ENCODE data around the gene RAI1.
A peak's percentile ranks its signal among the peaks of the same experiment; 100 is the strongest.

RAI1 gene

DNA sequence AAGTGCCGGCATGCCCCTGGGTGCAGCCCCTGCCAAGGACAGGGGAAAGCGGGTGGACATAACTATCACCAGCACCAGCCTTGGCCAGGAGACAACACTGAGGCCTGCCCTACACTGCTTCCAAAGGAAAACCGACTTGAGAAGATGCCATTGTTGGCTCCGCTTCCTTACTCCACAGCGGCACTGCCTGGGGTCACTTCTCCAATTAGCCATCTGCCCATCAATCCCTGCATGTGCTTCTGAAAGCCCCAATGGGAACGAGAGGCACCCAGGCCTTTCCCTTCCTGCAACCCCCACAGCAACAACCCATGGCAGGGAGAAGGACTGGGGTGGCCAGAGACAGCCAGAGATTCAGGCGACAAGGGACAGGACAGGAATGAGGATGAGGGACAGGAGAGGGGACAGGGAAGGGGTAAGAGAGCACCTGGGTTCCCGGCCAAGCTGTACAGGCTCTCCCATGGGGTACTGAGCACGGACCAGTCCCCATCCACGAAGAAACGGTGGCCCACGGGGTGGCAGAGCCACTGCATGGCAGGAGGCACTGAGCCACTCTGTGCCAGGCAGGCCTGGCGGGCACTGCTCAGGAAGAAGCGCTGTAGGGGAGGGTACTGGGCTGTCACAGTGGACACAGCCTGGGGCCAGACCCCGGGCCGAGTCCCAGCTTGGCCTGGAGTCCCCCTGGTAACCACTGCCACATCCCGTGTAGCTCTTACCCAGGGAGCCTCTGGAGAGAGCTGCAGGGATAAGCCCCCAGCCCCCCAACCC lies 134.4 kb downstream of the RAI1 start:
- no peak for DNase-seq (ENCODE audit: low spot score)

DNA sequence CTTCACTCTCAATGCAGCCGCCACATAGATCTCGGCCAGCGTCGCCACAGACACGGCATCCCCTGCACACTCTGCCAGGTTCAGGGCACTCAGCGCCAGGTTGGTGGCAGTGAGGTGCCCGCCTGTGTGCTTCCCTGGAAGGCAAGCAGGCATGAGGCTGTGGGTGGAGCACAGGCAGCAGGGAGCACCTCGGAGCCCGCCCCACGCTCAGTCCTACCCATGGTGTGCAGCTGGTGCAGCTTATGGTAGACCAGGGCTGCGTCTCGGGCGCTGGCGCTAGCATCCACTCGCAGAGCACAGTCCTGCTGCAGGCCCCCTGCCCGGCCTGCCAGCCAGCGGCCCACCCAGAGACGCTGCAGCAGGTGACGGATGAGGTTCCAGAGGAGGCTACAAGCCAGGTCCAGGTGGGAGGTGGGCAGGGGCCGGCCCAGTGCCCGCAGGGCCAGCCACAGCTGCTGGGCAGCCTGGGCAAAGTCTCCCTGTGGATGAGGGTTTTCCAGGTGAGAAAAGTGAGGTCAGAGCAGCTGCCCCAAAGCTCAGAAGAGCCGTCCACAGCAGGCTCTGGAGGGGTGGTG lies 135.1 kb downstream of the RAI1 start:
- no peak for DNase-seq (ENCODE audit: low spot score)

DNA sequence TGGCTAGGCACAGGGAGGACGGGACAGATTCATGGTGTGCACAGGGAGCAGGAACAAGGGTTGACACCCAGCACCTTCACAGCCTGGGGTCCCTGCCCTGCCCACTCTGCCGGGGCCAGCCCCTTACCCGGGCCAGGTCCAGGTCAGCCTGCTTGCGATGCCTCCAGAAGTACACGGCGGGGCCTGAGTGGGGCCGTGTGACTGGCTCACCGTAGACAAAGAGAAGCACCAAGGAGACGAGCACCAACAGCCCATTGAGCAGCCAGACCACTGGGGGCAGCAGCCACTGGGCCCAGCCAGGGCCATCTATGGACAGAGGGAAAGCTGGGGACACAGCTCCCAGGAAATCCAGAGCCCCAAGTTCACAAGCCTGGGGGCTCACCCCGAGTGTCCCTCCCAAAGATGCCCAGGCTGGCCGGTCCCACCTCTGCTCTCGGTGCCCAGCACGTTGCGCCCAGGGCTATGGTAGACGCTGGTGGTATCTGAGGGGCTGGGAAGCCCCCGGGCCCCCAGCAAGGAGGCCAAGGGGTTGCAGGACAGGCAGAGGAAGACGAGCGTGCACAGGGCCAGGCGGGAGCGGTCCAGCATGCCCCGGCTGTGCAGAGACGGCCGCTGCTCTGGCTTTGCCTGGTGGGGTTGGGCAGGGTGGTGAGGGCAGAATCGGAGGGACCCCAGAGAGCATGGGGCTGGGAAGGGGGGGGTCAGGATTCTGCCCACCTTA lies 135.7 kb downstream of the RAI1 start:
- no peak for DNase-seq (ENCODE audit: low spot score)

DNA sequence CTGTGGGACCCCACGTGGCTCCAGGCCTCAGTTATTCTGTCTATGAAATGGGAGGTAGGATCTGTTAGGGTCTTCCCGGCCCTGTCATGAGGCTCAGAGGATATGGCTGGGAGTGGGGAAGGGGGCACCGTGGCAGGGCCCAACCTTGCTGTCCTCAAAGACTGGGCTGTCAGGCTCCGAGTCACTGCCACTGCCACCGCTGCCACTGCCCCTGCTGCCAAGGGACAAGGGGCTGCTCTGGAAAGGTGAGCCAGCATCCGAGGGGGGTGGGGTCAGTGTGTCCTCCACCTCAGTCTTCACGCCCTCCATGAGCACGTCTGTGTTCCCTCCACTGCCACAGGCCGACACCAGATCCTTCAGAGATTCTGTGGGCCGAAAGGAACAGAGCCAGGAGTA lies 136.3 kb downstream of the RAI1 start:
- no peak for DNase-seq (ENCODE audit: low spot score)

DNA sequence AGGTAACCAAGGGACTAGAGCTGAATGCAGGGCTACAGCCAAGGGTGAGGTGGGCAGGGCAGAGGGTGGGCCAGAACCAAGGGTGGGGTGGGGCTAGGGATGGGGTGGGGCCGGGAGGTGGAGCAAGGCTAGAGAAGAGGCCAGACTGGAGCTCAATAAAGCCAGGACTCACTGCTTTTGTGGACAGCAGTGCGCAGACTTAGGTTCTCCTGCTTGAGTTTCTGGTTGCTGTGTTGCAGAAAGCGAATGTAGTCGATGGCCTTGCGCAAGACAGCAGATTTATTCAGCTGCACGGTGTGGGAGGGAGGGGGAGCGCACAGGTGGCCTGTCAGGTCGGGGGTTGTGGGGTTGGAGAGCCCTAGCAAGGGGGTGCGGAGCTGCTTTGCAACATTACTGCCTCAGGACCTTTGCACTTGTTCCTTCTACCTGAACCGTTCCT lies 136.8 kb downstream of the RAI1 start:
- peak; percentile 55 for DNase-seq (ENCODE audit: low spot score)

DNA sequence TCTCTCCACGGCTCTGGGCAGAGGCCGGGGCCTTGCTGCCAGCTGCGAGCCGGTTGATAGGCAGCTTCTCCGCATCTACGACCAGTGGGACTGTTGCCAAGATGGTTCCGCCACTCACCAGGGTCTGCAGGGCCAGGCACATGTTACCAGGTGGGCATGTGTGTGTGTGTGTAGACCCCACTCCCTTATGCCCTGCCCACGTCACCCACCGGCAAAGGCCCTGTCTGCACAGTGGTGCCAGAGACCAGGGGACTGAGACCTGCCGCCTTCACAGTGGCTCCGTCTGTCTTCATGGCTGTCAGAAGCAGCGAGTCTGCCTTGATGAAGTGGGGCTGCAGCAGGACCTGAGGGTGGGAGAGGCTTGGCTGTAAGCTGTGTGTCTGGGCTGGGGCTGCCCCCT lies 137.9 kb downstream of the RAI1 start:
- DNase-seq (ENCODE audit: low spot score): no peak

DNA sequence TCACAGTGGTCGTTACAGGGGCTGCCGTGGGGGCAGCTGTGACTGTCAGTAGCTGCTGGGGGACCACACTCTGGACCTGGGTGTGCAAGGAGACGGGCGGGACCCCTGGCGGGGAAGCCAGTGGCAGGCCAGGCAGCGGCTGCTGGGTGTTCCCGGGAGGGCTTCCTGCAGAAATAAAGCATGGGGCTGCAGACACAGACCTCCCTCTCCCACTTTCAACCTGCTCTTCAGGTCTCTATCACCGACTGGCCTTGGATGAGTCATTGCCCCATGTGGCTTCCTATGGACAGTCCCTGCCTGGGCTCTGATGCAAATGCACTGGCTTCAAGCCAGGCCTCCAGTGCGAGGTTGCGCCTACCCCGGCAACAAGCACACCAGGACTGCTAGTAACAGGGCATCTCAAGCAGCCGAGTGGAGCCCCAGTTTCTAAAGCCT lies 138.3 kb downstream of the RAI1 start:
- no peak for DNase-seq (ENCODE audit: low spot score)

DNA sequence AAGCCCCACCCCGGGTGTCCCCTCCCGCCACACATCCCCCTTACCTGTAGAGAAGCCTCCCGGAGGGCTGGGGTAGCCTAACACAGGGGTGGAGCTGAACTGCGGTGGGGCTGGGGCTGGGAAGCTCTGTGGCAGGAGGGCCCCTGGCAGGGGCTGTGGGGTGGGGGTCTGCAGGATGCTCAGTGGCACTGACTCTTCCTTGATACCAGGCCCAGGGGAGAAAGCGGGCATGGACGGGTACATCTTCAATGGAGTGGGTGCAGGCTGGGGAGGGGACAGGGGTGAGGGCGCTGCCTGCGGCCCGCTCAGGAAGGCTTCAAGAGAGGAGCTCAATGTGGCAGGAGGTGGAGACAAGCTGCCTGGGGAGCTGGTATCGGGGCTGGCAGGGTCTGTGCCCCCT lies 138.8 kb downstream of the RAI1 start:
- no peak for DNase-seq (ENCODE audit: low spot score)

DNA sequence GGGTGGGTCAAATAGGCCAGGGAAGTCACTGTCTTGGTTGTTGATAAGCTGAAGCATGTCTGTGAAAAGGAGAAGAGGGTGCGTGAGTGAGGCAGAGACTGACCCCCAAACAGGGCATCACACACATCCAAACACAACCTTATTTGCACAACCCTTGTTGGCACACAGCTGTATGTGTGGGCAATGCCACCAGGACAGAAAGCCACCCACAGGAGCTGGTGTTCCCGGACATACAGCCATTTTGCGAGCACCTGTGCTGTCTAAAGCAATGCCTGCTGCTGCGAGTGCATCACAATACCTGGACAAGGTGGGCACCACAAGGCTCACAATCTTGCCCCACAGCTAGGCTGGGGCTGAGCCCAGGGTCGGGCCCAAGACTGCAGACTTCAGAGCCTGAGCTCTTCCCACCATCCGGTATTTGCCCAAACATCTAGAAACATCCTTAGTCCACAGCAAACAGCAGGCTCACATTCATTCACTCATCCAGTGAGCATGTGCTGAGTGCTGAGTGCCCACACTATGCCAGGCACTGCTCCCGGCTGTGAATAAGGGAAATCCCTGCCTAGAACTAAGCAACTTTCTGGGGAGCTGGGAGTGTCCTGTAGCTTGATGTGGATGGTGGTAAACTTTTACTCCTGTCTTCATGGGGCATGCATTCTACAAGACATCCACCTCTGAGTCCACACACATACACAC lies 139.4 kb downstream of the RAI1 start:
- no peak for DNase-seq (ENCODE audit: low spot score)

DNA sequence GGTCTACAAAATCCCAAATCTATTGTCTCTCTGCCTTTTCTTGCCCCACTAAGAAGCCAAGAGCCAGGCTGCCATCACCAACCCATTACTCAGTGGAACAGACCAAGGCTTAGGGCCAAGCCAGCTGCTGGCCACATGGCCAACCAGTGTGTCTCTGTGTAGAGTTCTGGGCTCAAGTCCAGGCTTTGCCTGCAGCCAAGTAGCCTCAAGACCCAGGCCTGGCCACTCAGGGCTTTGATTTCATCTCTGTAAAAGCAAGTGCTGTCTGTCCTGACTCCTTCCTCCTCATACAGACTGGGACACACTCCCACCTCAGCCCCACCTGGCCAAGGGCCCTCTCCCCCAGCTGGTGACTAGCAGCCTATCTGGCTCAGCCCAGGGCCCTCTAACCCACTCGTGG lies 140.9 kb downstream of the RAI1 start:
- no peak for DNase-seq (ENCODE audit: low spot score)

DNA sequence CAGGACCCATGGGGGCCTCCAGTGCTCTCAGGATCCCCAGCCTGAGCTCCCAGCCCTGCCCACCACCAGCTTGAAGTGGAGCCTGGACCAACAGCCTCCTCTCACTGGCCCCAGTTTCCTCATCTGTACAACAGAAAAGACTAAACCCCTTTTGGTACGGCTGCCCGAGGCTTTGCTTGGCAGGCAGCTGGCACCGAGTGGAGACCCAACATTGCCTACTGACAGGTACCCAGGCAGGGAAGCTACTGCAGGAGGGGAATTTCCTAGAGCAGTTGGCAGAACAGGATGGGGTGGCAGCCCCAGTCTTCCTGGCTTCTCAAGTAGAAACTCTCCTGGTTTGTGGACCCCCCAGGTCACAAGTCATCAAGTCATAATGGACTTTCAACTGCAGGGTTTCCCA lies 141.4 kb downstream of the RAI1 start:
- no peak for DNase-seq (ENCODE audit: low spot score)

DNA sequence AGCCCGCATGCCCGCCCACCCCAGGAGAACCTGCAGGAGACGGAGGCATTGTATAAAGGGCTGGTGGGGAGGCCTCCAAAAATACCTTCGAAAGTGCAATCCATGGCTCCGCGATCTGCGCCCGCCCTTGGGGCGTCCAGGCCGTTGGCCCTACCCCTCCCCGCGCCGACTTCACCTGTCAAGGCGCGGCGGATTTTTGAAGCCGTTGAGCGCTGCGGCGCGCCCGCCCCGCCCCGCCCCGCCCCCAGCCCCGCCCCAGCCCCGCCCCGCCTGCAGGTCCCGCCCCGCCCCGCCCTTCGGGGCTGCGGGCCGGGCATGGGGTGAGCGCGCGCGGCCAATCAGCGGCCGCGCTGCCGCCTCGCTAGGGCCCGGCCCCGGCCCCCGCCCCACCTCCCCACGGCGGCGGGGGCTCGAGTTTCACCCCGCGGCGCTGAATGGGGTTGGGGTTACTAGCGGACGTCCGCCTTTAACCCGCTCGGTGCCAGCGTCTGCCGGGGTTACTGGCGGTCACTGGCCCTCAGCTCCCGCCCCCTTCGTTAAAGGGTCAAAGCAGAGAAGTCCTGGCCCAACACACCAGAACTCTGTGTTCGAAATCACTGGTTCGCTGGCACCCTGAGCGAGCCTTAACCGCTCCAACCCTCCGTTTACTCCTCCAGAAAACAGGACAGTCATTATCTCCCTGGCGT lies 142.3 kb downstream of the RAI1 start:
- peak; percentile 99 for DNase-seq (ENCODE audit: low spot score)

DNA sequence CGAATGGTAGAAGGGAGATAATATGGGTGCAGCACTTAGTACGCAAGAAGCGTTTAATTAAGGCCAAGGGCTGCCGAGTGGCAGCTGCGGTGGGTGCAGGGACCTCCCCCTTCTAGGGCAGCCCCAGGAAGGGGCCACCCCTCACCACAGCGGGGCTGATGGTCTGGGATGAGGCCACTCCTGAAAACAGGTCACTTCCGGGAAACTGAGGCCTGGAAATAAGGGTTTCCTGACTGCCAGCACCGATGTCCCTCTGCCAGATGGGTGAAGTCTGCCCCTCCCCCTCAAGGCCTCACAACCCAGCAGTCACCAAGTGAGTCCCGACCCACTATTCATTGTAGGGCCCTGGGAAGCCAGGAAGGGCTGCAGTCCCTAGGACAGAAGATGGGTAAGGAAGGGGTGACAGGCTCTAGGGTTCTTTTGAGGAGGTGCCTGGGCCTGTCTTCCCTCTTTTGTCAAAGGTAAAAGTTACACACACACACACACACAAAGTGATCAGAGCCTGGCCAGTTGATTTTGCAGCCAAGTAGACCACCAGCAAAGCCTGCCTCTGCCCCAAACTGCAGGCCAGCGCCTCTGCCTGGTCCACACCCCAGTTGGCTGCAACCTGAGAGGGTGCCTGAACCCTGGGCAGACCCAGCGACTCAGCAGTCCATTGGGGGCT lies 143.0 kb downstream of the RAI1 start:
- DNase-seq (ENCODE audit: low spot score): peak; percentile 39

DNA sequence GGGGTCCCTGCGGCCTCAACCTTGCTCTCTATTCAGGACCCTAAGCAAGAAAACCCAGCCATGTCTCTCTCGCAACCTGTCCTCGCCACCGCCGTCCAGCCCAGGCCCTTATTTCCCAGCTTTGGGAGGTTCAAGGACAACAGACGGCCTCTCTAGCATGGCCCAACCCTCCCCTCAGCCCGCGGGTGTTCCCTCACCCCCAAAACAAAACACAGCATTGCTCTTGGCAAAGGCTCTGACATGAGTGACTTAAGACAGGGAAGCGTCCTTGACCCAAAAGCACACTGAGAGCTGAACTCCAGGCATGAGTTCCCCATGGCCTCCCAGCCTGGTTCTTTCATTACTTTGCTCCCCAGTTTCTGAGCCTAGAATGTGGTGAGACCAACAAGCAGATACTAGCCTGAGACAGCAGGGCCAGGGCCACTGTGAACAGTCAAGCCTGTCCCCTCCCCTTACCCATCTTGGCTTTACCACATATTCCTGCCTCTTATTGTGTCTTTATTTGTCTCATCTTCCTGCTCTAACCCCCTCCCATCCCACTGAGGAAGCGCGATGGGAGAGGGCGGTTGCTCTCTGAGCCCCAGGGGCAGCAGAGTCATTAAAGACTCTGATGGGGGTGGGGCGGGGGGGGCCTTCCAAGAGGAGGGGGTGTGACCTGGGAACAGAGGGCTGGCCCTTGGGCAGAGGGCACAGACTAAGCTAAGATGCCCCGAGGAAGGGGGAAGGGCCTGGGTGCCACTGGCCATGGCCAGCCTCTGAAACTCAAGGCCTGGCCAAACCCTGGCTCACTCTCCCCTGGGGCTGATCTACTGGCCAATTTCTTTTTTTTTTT lies 143.7 kb downstream of the RAI1 start:
- DNase-seq (ENCODE audit: low spot score): no peak

DNA sequence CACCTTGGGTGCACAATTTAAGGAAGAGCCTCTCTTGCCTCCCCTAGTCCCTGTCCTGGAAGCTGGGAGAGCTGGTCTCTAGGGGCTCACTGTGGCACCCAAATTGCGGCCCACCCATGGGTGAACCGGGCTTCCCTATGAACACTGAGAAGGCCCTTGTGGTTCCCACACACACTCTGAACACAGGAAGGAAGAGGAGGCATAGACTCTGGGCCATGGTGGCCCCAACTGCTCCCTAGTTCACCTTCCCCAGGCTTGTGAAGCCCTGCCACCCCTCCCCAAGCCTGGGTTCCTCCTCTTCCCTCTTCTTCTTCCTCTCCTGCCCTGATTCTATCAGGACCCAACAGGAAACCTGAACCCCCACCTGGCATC lies 145.1 kb downstream of the RAI1 start:
- DNase-seq (ENCODE audit: low spot score): no peak

DNA sequence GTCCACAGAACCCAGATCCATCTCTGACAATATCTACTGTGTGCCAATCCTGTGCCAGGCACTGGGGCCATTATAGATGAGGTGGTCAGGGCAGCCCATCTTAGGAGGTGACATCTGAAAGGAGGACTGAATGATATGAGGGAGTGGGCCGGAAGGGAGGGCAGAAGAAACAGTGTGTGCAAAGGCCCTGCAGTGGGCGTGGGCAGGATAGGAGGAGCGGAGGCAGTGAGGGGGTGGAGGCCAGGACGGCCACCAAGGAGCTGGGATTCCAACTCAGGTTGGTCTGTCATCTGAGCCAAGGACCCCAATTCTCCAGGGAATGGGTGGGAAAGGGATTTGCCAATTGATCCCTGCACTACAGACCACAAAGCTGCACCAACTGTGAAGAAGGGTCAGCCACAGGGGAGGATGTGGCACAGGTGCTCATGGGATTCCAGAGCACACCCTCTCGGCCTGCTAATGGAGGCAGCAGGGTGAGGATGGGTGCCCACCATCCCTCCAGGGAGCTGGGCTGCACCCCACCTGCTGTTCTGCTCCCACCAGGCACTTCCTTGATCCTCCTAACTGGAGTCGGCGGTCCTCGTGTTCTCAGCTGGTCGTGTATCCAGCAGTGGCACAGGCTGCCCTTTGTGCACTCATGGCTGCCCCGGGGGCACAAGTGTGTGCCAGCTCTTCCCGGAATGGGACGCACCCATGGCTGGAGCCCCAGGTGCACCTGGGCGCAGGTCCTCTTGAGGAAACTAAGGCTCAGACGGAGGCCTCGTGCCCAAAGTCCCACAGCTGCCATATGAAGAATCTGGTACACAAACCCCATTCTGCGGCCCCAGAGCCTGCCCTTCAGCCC lies 145.9 kb downstream of the RAI1 start:
- no peak for DNase-seq (ENCODE audit: low spot score)

DNA sequence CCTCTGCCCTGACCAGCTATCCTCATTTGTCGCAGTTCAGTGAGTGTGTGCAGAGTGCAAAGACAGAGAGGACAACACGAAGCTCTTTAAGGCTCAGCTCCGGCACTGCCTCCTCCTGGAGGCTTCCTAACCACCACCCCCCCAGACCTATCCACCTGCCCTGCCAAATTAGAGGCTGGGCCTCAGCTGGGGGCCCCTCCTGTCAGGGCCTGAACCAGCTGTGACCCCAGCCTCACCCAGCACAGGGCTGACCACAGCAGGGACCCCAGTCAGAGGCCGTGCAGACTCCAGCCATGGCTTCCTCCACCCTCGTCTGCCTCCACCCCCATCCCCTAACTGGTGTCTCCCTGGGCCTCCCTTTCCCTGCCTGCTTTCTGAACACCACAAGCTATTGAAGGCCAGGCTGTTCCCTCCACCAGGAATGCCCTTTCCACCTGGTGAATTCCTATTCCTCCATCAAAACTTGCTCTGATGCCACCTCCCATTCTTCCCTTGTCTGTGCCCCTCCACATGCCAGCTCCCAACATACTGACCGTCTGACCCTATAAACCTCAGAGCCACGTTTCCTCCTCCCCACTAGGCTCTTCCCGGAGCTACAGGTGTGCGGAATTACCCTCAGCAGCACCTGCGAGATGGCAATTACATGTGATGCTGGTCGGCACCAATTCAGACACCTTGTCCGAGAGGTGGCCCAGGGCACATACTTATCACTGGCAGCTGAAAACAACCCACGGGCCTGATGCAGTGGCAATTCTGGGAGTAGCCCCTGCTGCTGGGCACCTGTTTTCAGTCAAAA lies 146.8 kb downstream of the RAI1 start:
- DNase-seq (ENCODE audit: low spot score): no peak

DNA sequence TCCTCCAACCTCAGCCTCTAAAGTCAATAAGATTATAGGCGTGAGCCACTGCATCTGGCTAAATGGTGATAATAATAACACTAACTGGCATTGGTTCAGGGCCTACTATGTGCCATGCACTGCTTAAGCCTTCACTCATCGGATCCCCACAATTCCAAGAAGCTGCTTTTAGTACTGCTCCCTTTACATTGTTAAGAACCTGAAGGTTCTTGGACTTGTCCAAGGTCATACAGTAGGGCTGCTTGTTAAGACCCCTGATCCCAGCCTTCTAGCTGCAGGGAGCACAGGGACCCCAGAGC lies 149.0 kb downstream of the RAI1 start:
- DNase-seq (ENCODE audit: low spot score): no peak

DNA sequence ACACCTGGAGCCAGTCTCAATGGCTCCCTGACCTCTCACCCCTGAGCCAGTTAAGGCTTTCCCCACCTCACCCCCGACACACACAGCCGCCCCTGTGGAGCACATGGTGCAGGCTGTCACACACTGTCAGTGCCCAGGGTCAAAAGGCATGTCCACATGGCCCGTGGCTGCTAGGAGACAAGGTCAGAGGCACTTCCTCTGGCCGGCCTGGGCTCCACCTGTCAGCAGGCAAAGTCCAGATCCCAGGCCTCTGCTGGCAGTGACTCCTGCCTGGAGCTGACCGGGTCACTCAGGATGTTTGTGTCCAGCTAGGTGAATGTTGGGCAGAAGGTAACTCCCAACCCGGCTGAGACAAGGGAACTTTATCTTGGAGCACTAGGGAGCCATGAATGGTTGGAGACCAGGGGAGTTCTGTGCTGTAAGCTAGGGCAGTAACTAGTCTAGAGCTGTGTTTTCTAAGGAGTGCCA lies 149.5 kb downstream of the RAI1 start:
- no peak for DNase-seq (ENCODE audit: low spot score)
